HL-60 (cell line): Measurements from ENCODE around the gene RBM23.
A peak's percentile ranks its signal among the peaks of the same experiment; 100 is the strongest.

Experiments
- DNase-seq, 2 experiments: peaks; one replicate each; pipeline ENCODE4 v3.0.0-alpha.2; 2010 to 2020; ENCODE audit warnings: low read depth in 1 of 2, low spot score in 1 of 2
- H3K27ac ChIP-seq: fragments of 250-450 bp; sonication (Bioruptor Pico); replicated peaks from 2 replicates; pipeline ENCODE4 v1.5.1; 2020; ENCODE audit warnings: mild to moderate bottlenecking, moderate library complexity
- H3K27me3 ChIP-seq: fragments of 250-450 bp; sonication (Bioruptor Pico); 2 replicates; pipeline ENCODE4 v1.5.1; 2021; ENCODE audit warnings: mild to moderate bottlenecking, moderate library complexity; ENCODE audit not compliant: insufficient read depth, poor library complexity, severe bottlenecking
- H3K4me3 ChIP-seq: replicated peaks from 2 replicates; pipeline ENCODE4 v1.5.1; 2011; ENCODE audit warnings: mild to moderate bottlenecking, control low read depth, low read length; ENCODE audit not compliant: insufficient read depth
- CTCF ChIP-seq: IDR thresholded peaks from one replicate; pipeline ENCODE4 v1.5.1; 2011; ENCODE audit warnings: low read length, control low read depth, inconsistent platforms; ENCODE audit not compliant: insufficient read depth
- GABPA ChIP-seq: IDR thresholded peaks from 2 replicates; pipeline ENCODE4 v1.6.1; 2012; ENCODE audit warnings: low read depth
- POLR2AphosphoS5 ChIP-seq: IDR thresholded peaks from 2 replicates; pipeline ENCODE4 v1.6.1; 2012; ENCODE audit warnings: low read depth
- REST ChIP-seq: IDR thresholded peaks from 2 replicates; pipeline ENCODE4 v1.6.1; 2012; ENCODE audit warnings: low read depth; ENCODE audit not compliant: insufficient replicate concordance
- SPI1 ChIP-seq: IDR thresholded peaks from 2 replicates; pipeline ENCODE4 v1.6.1; 2012; ENCODE audit warnings: low read depth, mild to moderate bottlenecking, borderline replicate concordance

The RBM23 gene

GRCh38 chr14:22878271-22879246 lies 40.4 kb downstream of the RBM23 start:
- Histone ChIP-seq H3K4me3 (no peak overlapping the region), H3K27me3 (no peaks in the 10 kb centered on the region), H3K27ac (no peak overlapping the region)
- TF ChIP-seq SPI1 (no peak), GABPA (no peak), CTCF (no peak), REST (no peak), POLR2AphosphoS5 (no peak)
- peak; percentile 25 to 35 for DNase-seq

GRCh38 chr14:22877000-22877501 lies 41.9 kb downstream of the RBM23 start:
- TF ChIP-seq REST (no peak), SPI1 (no peak), CTCF (no peak)
- Histone ChIP-seq H3K4me3 (no peak overlapping the region), H3K27ac (no peak overlapping the region), H3K27me3 (no peaks in the 10 kb centered on the region)
- no peak for DNase-seq

- no peak for DNase-seq
- no peaks in the 10 kb centered on the region for H3K27me3 ChIP-seq
- H3K27ac ChIP-seq, result no peak overlapping the region
- TF ChIP-seq SPI1, result no peak
- TF ChIP-seq POLR2AphosphoS5, result no peak
- no peak for TF ChIP-seq GABPA
- no peak for TF ChIP-seq CTCF
- no peak for TF ChIP-seq REST
- no peak overlapping the region for H3K4me3 ChIP-seq
Measured at GRCh38 chr14:22875748-22876319, 43.1 kb downstream of the RBM23 start.
